Measurements from ENCODE around the gene SMC1A.
A peak's percentile ranks its signal among the peaks of the same experiment; 100 is the strongest.
"Not testable (repeated sequence)": the region's sequence is repeated elsewhere in the genome, so short reads cannot be mapped to it uniquely, and the experiment has no call there.

Gene SMC1A

DNA sequence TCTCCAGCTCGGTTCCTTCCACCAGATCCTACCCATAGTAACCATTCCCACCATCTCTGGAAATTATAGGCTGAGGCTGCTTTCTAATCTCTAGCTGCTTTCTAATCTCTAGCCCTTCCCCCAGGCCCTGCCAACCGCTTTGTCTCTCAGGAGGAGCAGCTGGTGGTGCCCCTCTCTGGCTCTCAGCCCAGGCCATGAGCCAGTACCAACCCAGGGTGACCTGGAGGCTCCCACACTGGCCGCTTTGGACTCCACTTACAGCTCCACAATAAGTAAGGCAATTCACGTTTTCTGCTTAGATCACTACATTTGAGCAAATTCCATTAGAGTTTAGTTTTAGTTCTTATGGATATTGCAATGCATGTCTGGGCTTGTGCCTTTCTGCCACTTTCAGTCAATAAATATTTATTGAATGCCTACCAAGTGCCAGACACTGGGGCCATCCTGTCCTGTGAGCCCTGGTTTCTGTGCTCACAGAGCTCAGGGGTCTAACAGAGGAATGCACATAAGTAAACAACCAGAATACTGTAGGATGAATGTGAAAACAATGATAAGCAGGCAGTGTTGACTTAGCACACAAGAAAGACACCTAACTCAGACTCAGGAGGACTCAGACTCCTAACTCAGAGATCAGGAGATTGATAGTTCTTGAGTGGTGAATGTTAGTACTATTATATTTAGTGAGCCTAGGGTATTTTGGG lies 38.9 kb downstream of the SMC1A start:
- FAIRE-seq: no peak
- no peak for TF ChIP-seq POLR2A (IDR thresholded peaks at IDR 0.05; ENCODE audit: low read depth, low read length)
- no peak for DNase-seq (ENCODE audit: insufficient read length, low spot score)

DNA sequence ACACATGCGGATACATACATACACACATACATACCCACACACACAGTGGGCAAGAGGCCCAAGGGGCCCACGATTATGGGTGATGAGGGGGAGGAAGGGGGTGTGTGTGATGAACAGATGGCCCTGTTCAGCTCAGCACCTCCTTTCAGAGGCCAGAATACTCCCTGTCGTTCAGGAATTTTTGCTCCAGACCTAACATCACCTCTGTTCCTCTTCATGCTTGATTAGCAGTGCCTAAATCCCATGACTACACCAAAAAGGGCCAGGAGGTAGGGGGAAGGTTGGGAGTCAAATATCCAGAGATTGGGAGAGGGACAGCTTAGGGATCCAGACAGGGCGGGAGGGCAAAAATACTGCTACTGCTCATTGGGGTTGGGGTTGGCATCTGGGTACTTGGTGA lies 42.7 kb downstream of the SMC1A start:
- no peak for TF ChIP-seq POLR2A (IDR thresholded peaks at IDR 0.05; ENCODE audit: low read depth, low read length)
- DNase-seq (ENCODE audit: insufficient read length, low spot score) (no peak), FAIRE-seq (no peak)

DNA sequence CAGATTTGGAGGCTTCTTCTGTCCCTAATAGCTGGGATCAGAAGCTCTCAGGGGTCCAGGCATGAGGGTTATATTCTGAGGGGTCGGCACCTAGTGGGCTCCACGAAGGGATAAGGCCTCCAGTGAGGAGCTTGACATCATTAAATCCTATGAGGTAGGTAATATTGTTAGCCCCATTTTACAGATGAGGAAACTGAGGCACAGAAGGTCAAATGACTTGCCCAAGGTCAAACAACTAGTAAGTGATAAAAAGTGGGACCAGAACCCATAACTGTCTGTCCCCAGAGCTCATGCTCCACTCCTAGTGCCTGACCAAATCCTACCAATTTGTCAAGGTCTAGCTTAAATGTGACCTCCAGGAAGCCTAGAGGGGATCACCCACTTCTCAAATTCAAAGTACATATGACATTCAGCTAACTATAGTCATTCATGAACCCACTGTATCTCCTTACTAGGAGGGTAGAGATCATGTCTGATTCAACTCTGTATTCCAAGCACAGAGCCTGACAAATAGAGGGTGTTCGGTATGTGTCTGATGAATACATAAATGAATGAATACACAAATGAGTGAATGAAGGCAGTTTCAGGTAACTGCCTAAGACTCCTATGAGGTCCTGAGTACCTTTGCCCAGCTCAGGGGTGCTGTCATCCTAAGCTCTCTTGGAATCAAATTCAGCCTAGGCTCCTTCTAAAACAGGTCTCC lies 43.3 kb downstream of the SMC1A start:
- DNase-seq (ENCODE audit: insufficient read length, low spot score): no peak
- FAIRE-seq: no peak
- no peak for TF ChIP-seq POLR2A (IDR thresholded peaks at IDR 0.05; ENCODE audit: low read depth, low read length)

GRCh38 chrX:53377464-53377863 lies 45.0 kb downstream of the SMC1A start:
- FAIRE-seq (no peak), DNase-seq (ENCODE audit: insufficient read length, low spot score) (no peak)
- TF ChIP-seq POLR2A (IDR thresholded peaks at IDR 0.05; ENCODE audit: low read depth, low read length): no peak

- FAIRE-seq (no peak), DNase-seq (ENCODE audit: insufficient read length, low spot score) (no peak)
- TF ChIP-seq POLR2A (IDR thresholded peaks at IDR 0.05; ENCODE audit: low read depth, low read length): no peak
These were observed 45.6 kb downstream of the SMC1A start for GRCh38 chrX:53376888-53377287.

GRCh38 chrX:53374923-53375322 lies 47.5 kb downstream of the SMC1A start:
- no peak for TF ChIP-seq POLR2A (IDR thresholded peaks at IDR 0.05; ENCODE audit: low read depth, low read length)
- FAIRE-seq (no peak), DNase-seq (ENCODE audit: insufficient read length, low spot score) (no peak)

DNA sequence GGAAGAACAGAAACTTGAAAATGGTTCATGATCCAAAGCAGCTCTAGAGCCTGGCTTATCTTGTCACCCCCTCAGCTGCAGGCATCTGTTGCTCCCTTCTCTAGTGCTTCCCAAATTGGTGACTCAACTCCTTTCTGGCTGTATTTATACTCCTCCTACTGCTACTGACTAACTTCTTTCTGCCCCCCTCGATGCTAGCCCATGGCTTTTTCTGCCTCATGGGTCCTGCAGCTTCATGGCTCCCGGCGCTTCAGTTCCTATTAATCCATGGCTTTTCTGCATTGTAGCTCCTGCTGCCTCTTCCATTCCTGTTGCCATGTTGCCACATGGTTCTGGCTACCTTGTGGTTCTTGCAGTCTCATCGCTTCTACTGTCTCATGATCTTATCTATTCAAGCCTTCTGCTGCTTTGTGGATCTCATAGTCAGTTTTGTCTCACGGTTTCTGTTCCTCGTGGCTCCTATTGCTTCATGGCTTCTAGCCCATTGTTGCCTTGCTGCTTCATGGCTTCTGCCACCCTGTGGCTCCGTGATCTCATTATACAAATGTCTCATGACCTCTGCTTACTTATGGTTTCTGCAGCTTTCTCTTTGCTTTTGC lies 48.1 kb downstream of the SMC1A start:
- TF ChIP-seq POLR2A (IDR thresholded peaks at IDR 0.05; ENCODE audit: low read depth, low read length): no peak
- no peak for DNase-seq (ENCODE audit: insufficient read length, low spot score)
- no peak for FAIRE-seq

DNA sequence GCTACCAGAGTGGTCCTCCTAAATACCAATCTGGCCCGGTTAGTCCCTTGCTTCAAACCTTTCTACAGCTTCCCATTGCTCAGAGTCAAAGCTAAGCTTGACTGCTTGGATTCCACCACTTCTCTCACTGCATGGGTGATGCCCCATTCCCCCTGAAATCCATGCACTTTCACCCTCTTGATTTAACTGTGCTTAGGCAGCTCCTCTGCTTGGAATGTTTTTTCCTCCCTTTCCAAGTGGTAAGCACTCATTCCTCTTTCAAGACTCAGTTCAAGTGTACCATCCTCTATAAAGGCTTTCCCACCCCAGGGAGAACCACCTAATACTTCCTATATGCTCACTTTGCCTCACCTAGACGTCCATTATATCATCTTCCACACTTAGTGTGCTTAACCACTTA lies 49.1 kb downstream of the SMC1A start:
- DNase-seq (ENCODE audit: insufficient read length, low spot score): no peak
- no peak for FAIRE-seq
- no peak for TF ChIP-seq POLR2A (IDR thresholded peaks at IDR 0.05; ENCODE audit: low read depth, low read length)

GRCh38 chrX:53366454-53366853 lies 56.0 kb downstream of the SMC1A start:
- not testable (repeated sequence) for DNase-seq (ENCODE audit: insufficient read length, low spot score); FAIRE-seq

GRCh38 chrX:53362449-53362848 lies 60.0 kb downstream of the SMC1A start:
- DNase-seq (ENCODE audit: insufficient read length, low spot score): no peak
- FAIRE-seq: no peak
- no peak for TF ChIP-seq POLR2A (IDR thresholded peaks at IDR 0.05; ENCODE audit: low read depth, low read length)

DNA sequence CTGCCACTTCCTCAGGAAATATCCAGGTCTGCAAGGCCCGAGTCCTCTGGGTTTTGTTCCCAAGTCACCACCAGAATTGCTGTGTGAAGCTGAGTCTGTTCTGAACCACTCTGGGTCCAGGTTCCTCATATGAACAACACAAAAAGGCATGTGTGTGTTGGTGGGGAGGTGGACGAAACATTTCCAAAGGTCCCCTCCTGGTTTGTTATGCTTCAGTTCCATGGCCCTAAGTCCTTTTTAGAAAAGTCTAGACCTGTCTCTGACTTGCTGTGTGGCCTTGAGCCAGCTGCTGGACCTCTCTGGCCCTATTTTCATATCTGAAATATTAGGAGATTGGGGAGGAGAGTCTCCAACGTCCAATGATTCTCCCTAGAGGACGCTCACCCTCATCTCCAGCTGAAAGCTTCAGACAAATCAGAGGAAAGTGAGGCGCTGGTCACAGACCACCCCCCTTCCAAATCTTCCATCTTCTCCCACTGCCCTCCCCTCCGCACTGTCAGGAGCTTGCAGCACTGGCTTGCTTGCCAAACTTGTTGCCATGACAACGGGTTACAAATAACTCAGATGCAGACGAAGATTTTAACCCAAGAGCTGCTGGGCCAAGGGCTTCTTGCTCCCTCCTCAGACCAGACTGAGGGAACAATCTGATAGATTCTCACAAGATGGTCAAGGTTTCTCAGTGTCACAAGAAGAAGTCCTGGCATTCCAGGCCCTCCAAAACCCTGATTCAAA lies 64.5 kb downstream of the SMC1A start:
- DNase-seq (ENCODE audit: insufficient read length, low spot score): no peak
- no peak for TF ChIP-seq POLR2A (IDR thresholded peaks at IDR 0.05; ENCODE audit: low read depth, low read length)
- no peak for FAIRE-seq

DNA sequence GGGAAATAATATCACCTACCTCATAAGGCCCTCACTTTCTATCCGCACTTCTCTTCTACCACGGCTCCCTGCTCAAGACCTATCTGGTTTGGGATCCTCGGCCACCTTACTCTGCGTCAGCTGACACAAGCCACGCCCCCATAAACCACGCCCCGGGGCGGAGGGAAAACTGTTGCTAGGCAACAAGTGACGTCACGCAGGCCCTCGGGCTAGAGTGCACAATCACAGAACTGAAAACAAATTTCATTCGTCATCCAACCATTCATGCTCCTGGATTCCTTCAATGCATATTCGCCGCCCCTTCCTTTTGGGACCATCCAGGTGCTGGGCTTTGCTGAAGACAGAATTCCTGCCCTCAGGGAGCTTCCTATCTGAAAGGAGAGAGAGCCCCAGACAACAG lies 66.3 kb downstream of the SMC1A start:
- no peak for TF ChIP-seq POLR2A (IDR thresholded peaks at IDR 0.05; ENCODE audit: low read depth, low read length)
- peak; percentile 2 for DNase-seq (ENCODE audit: insufficient read length, low spot score)
- FAIRE-seq: no peak

GRCh38 chrX:53354669-53355068 lies 67.8 kb downstream of the SMC1A start:
- TF ChIP-seq POLR2A (IDR thresholded peaks at IDR 0.05; ENCODE audit: low read depth, low read length): no peak
- FAIRE-seq (no peak), DNase-seq (ENCODE audit: insufficient read length, low spot score) (no peak)

DNA sequence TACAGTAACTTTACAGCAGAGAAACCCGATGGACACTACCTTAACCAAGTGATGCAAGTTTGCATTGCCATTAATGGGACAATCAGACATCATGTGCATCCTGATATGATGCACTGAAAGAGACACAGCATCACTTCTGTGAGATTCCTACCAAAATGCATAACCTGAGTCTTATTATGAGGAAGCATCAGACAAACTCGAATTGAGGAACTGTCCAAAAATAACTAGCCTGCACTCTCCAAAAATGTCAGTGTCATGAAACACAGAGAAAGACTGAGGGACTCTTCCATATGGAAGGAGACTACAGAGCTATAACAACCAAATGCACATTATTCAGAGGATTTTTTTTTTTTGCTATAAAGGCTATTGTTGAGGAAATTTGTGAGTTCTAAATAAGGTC lies 74.5 kb downstream of the SMC1A start:
- no peak for FAIRE-seq

More for the DNA sequence above, 74.5 kb downstream of the SMC1A start:
- TF ChIP-seq POLR2A (IDR thresholded peaks at IDR 0.05; ENCODE audit: low read depth, low read length): no peak
- DNase-seq (ENCODE audit: insufficient read length, low spot score): no peak

All from H54 (cell line).